ENCODE data around the gene CEACAM19.

The CEACAM19 gene

DNA sequence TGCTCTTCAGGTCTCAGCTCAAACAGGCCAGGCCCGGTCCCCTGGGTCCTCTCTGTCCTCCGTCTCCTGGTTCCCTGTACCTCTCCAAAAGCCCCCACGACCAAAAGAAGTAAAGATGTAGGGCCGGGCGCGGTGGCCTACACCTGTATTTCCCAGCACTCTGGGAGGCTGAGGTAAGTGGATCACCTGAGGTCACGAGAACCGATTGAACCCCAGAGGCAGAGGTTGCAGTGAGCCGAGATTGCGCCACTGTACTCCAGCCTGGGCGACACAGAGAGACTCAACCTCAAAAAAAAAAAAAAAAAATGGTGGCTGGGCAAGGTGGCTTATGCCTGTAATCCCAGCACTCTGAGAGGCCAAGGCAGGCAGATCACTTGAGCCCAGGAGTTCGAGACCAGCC is 55.2 kb downstream of the CEACAM19 start:
- H3K9ac ChIP-seq (ENCODE audit: insufficient read length, low read depth) = no peak overlapping the region
- H3K4me1 ChIP-seq (ENCODE audit: insufficient read depth, insufficient read length) = peaks cover 2% of the 10 kb centered on the region
- H3K4me3 ChIP-seq (ENCODE audit: insufficient read length, low read depth) = no peak overlapping the region
- TF ChIP-seq SUZ12 (IDR thresholded peaks at IDR 0.05; ENCODE audit: extremely low read depth, insufficient read depth, insufficient read length) (no peak), ZNF274 (IDR thresholded peaks at IDR 0.05; ENCODE audit: low read depth, low read length) (no peak), YY1 (IDR thresholded peaks at IDR 0.05; ENCODE audit: insufficient read depth, insufficient read length) (no peak)
- DNase-seq (ENCODE audit: low read depth, low spot score) = no peak
- H3K27me3 ChIP-seq (ENCODE audit: insufficient read depth, insufficient read length) = no peaks in the 10 kb centered on the region
- H3K9me3 ChIP-seq (ENCODE audit: insufficient read depth, low read length) = no peaks in the 10 kb centered on the region
- H3K36me3 ChIP-seq (ENCODE audit: insufficient read depth, insufficient read length, low read length) = no peaks in the 10 kb centered on the region

GRCh38 chr19:44728178-44728577 is 56.9 kb downstream of the CEACAM19 start:
- Histone ChIP-seq H3K36me3 (ENCODE audit: insufficient read depth, insufficient read length, low read length) (no peaks in the 10 kb centered on the region), H3K4me1 (ENCODE audit: insufficient read depth, insufficient read length) (peaks cover 2% of the 10 kb centered on the region), H3K9me3 (ENCODE audit: insufficient read depth, low read length) (no peaks in the 10 kb centered on the region), H3K27me3 (ENCODE audit: insufficient read depth, insufficient read length) (no peaks in the 10 kb centered on the region), H3K4me3 (ENCODE audit: insufficient read length, low read depth) (no peak overlapping the region), H3K9ac (ENCODE audit: insufficient read length, low read depth) (no peak overlapping the region)
- no peak for DNase-seq (ENCODE audit: low read depth, low spot score)
- TF ChIP-seq SUZ12 (IDR thresholded peaks at IDR 0.05; ENCODE audit: extremely low read depth, insufficient read depth, insufficient read length) = no peak
- no peak for TF ChIP-seq YY1 (IDR thresholded peaks at IDR 0.05; ENCODE audit: insufficient read depth, insufficient read length)
- no peak for TF ChIP-seq ZNF274 (IDR thresholded peaks at IDR 0.05; ENCODE audit: low read depth, low read length)

GRCh38 chr19:44729516-44730033 is 58.3 kb downstream of the CEACAM19 start:
- Histone ChIP-seq H3K9me3 (ENCODE audit: insufficient read depth, low read length) (no peaks in the 10 kb centered on the region), H3K9ac (ENCODE audit: insufficient read length, low read depth) (no peak overlapping the region), H3K36me3 (ENCODE audit: insufficient read depth, insufficient read length, low read length) (no peaks in the 10 kb centered on the region), H3K4me3 (ENCODE audit: insufficient read length, low read depth) (no peak overlapping the region), H3K27me3 (ENCODE audit: insufficient read depth, insufficient read length) (no peaks in the 10 kb centered on the region), H3K4me1 (ENCODE audit: insufficient read depth, insufficient read length) (peaks cover 2% of the 10 kb centered on the region)
- TF ChIP-seq SUZ12 (IDR thresholded peaks at IDR 0.05; ENCODE audit: extremely low read depth, insufficient read depth, insufficient read length) = no peak
- TF ChIP-seq YY1 (IDR thresholded peaks at IDR 0.05; ENCODE audit: insufficient read depth, insufficient read length) = no peak
- TF ChIP-seq ZNF274 (IDR thresholded peaks at IDR 0.05; ENCODE audit: low read depth, low read length) = no peak
- no peak for DNase-seq (ENCODE audit: low read depth, low spot score)

DNA sequence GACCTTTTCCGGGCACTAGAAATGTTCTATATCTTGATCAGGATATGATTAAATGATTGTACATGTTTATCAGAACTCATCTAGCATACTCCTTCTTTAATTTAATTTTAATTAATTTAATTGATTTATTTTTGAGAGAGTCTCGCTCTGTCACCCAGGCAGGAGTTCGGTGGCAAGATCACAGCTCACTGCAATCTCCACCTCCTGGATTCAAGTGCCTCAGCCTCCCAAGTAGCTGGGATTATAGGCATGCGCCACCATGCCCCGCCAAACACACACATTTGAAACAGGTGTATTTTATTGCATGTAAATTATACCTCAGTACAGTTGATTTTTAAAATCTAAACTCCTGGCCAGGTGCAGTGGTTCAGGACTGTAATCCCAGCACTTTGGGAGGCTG is 59.8 kb downstream of the CEACAM19 start:
- Histone ChIP-seq H3K9me3 (ENCODE audit: insufficient read depth, low read length) (no peaks in the 10 kb centered on the region), H3K27me3 (ENCODE audit: insufficient read depth, insufficient read length) (no peaks in the 10 kb centered on the region), H3K4me1 (ENCODE audit: insufficient read depth, insufficient read length) (peaks cover 2% of the 10 kb centered on the region), H3K4me3 (ENCODE audit: insufficient read length, low read depth) (no peak overlapping the region), H3K9ac (ENCODE audit: insufficient read length, low read depth) (no peak overlapping the region), H3K36me3 (ENCODE audit: insufficient read depth, insufficient read length, low read length) (no peaks in the 10 kb centered on the region)
- TF ChIP-seq SUZ12 (IDR thresholded peaks at IDR 0.05; ENCODE audit: extremely low read depth, insufficient read depth, insufficient read length) (no peak), YY1 (IDR thresholded peaks at IDR 0.05; ENCODE audit: insufficient read depth, insufficient read length) (no peak), ZNF274 (IDR thresholded peaks at IDR 0.05; ENCODE audit: low read depth, low read length) (no peak)
- DNase-seq (ENCODE audit: low read depth, low spot score) = no peak

- TF ChIP-seq ZNF274 (IDR thresholded peaks at IDR 0.05; ENCODE audit: low read depth, low read length) (no peak), SUZ12 (IDR thresholded peaks at IDR 0.05; ENCODE audit: extremely low read depth, insufficient read depth, insufficient read length) (no peak)
- no peaks in the 10 kb centered on the region for H3K36me3 ChIP-seq (ENCODE audit: insufficient read depth, insufficient read length, low read length)
- no peak for DNase-seq (ENCODE audit: low read depth, low spot score)
- no peaks in the 10 kb centered on the region for H3K9me3 ChIP-seq (ENCODE audit: insufficient read depth, low read length)
- H3K9ac ChIP-seq (ENCODE audit: insufficient read length, low read depth) = no peak overlapping the region
- no peaks in the 10 kb centered on the region for H3K27me3 ChIP-seq (ENCODE audit: insufficient read depth, insufficient read length)
- no peak overlapping the region for H3K4me3 ChIP-seq (ENCODE audit: insufficient read length, low read depth)
- peaks cover 2% of the 10 kb centered on the region for H3K4me1 ChIP-seq (ENCODE audit: insufficient read depth, insufficient read length)
These were observed 60.3 kb downstream of the CEACAM19 start for GRCh38 chr19:44731622-44732021.

GRCh38 chr19:44732235-44733014 is 61.1 kb downstream of the CEACAM19 start:
- H3K9me3 ChIP-seq (ENCODE audit: insufficient read depth, low read length) = no peaks in the 10 kb centered on the region
- TF ChIP-seq YY1 (IDR thresholded peaks at IDR 0.05; ENCODE audit: insufficient read depth, insufficient read length) (no peak), ZNF274 (IDR thresholded peaks at IDR 0.05; ENCODE audit: low read depth, low read length) (no peak), SUZ12 (IDR thresholded peaks at IDR 0.05; ENCODE audit: extremely low read depth, insufficient read depth, insufficient read length) (no peak)
- DNase-seq (ENCODE audit: low read depth, low spot score) = no peak
- H3K4me1 ChIP-seq (ENCODE audit: insufficient read depth, insufficient read length) = peaks cover 4% of the 10 kb centered on the region
- no peaks in the 10 kb centered on the region for H3K27me3 ChIP-seq (ENCODE audit: insufficient read depth, insufficient read length)
- H3K36me3 ChIP-seq (ENCODE audit: insufficient read depth, insufficient read length, low read length) = no peaks in the 10 kb centered on the region
- H3K4me3 ChIP-seq (ENCODE audit: insufficient read length, low read depth) = no peak overlapping the region
- H3K9ac ChIP-seq (ENCODE audit: insufficient read length, low read depth) = no peak overlapping the region

Measured in NT2/D1 (cell line).